Measurements from ENCODE around the gene RASD2.

RASD2 gene

GRCh38 chr22:35553341-35553740 lies 12.7 kb downstream of the RASD2 start:
- Histone ChIP-seq H3K27me3 (ENCODE audit: control insufficient read depth, insufficient read depth, low read length) (no peaks in the 10 kb centered on the region), H3K9me3 (ENCODE audit: control insufficient read depth, insufficient read depth, low read depth, low read length) (no peaks in the 10 kb centered on the region), H3K27ac (ENCODE audit: low read depth, low read length) (no peak overlapping the region), H3K36me3 (ENCODE audit: control insufficient read depth, insufficient read depth, low read length) (no peaks in the 10 kb centered on the region), H3K4me3 (ENCODE audit: low read depth, low read length) (no peak overlapping the region), H3K9ac (ENCODE audit: low read length) (no peak overlapping the region), H3K4me1 (ENCODE audit: control insufficient read depth, insufficient read depth, low read length) (peaks cover 26% of the 10 kb centered on the region)

- Histone ChIP-seq H3K9me3 (ENCODE audit: control insufficient read depth, insufficient read depth, low read depth, low read length) (no peaks in the 10 kb centered on the region; the same call in 1 of the 2 replicates), H3K4me1 (ENCODE audit: control insufficient read depth, insufficient read depth, low read length) (peaks cover 17% of the 10 kb centered on the region), H3K27ac (ENCODE audit: low read depth, low read length) (no peak overlapping the region), H3K9ac (ENCODE audit: low read length) (no peak overlapping the region), H3K4me3 (ENCODE audit: low read depth, low read length) (no peak overlapping the region), H3K27me3 (ENCODE audit: control insufficient read depth, insufficient read depth, low read length) (no peaks in the 10 kb centered on the region), H3K36me3 (ENCODE audit: control insufficient read depth, insufficient read depth, low read length) (no peaks in the 10 kb centered on the region)
Observed at GRCh38 chr22:35554297-35554845, 13.7 kb downstream of the RASD2 start.

- H3K4me3 ChIP-seq (ENCODE audit: low read depth, low read length) = no peak overlapping the region
- H3K36me3 ChIP-seq (ENCODE audit: control insufficient read depth, insufficient read depth, low read length) = no peaks in the 10 kb centered on the region
- no peak overlapping the region for H3K27ac ChIP-seq (ENCODE audit: low read depth, low read length)
- peaks cover 17% of the 10 kb centered on the region for H3K4me1 ChIP-seq (ENCODE audit: control insufficient read depth, insufficient read depth, low read length)
- no peaks in the 10 kb centered on the region; the same call in 1 of the 2 replicates for H3K9me3 ChIP-seq (ENCODE audit: control insufficient read depth, insufficient read depth, low read depth, low read length)
- no peaks in the 10 kb centered on the region for H3K27me3 ChIP-seq (ENCODE audit: control insufficient read depth, insufficient read depth, low read length)
- H3K9ac ChIP-seq (ENCODE audit: low read length) = no peak overlapping the region
Observed at GRCh38 chr22:35555483-35555890, 14.9 kb downstream of the RASD2 start.

- no peaks in the 10 kb centered on the region; the same call in 1 of the 2 replicates for H3K9me3 ChIP-seq (ENCODE audit: control insufficient read depth, insufficient read depth, low read depth, low read length)
- no peak overlapping the region for H3K9ac ChIP-seq (ENCODE audit: low read length)
- no peaks in the 10 kb centered on the region for H3K36me3 ChIP-seq (ENCODE audit: control insufficient read depth, insufficient read depth, low read length)
- H3K4me1 ChIP-seq (ENCODE audit: control insufficient read depth, insufficient read depth, low read length) = peaks cover 17% of the 10 kb centered on the region
- H3K4me3 ChIP-seq (ENCODE audit: low read depth, low read length) = no peak overlapping the region
- no peak overlapping the region for H3K27ac ChIP-seq (ENCODE audit: low read depth, low read length)
- H3K27me3 ChIP-seq (ENCODE audit: control insufficient read depth, insufficient read depth, low read length) = no peaks in the 10 kb centered on the region
Observed at GRCh38 chr22:35555946-35556547, 15.4 kb downstream of the RASD2 start.

- Histone ChIP-seq H3K36me3 (ENCODE audit: control insufficient read depth, insufficient read depth, low read length) (no peaks in the 10 kb centered on the region), H3K9ac (ENCODE audit: low read length) (no peak overlapping the region), H3K9me3 (ENCODE audit: control insufficient read depth, insufficient read depth, low read depth, low read length) (no peaks in the 10 kb centered on the region; the same call in 1 of the 2 replicates), H3K4me1 (ENCODE audit: control insufficient read depth, insufficient read depth, low read length) (peaks cover 21% of the 10 kb centered on the region), H3K4me3 (ENCODE audit: low read depth, low read length) (no peak overlapping the region), H3K27ac (ENCODE audit: low read depth, low read length) (no peak overlapping the region), H3K27me3 (ENCODE audit: control insufficient read depth, insufficient read depth, low read length) (no peaks in the 10 kb centered on the region)
Observed at GRCh38 chr22:35556666-35557065, 16.0 kb downstream of the RASD2 start.

- no peaks in the 10 kb centered on the region for H3K36me3 ChIP-seq (ENCODE audit: control insufficient read depth, insufficient read depth, low read length)
- no peak overlapping the region for H3K4me3 ChIP-seq (ENCODE audit: low read depth, low read length)
- H3K9ac ChIP-seq (ENCODE audit: low read length) = no peak overlapping the region
- no peak overlapping the region for H3K27ac ChIP-seq (ENCODE audit: low read depth, low read length)
- H3K9me3 ChIP-seq (ENCODE audit: control insufficient read depth, insufficient read depth, low read depth, low read length) = no peaks in the 10 kb centered on the region; the same call in 1 of the 2 replicates
- peaks cover 19% of the 10 kb centered on the region for H3K4me1 ChIP-seq (ENCODE audit: control insufficient read depth, insufficient read depth, low read length)
- no peaks in the 10 kb centered on the region for H3K27me3 ChIP-seq (ENCODE audit: control insufficient read depth, insufficient read depth, low read length)
Observed at GRCh38 chr22:35558031-35558430, 17.4 kb downstream of the RASD2 start.

GRCh38 chr22:35558719-35559118 lies 18.1 kb downstream of the RASD2 start:
- no peak overlapping the region for H3K9ac ChIP-seq (ENCODE audit: low read length)
- no peaks in the 10 kb centered on the region for H3K36me3 ChIP-seq (ENCODE audit: control insufficient read depth, insufficient read depth, low read length)
- H3K4me3 ChIP-seq (ENCODE audit: low read depth, low read length) = no peak overlapping the region
- H3K9me3 ChIP-seq (ENCODE audit: control insufficient read depth, insufficient read depth, low read depth, low read length) = no peaks in the 10 kb centered on the region; the same call in 1 of the 2 replicates
- no peak overlapping the region for H3K27ac ChIP-seq (ENCODE audit: low read depth, low read length)
- peaks cover 25% of the 10 kb centered on the region for H3K4me1 ChIP-seq (ENCODE audit: control insufficient read depth, insufficient read depth, low read length)
- no peaks in the 10 kb centered on the region for H3K27me3 ChIP-seq (ENCODE audit: control insufficient read depth, insufficient read depth, low read length)

GRCh38 chr22:35559354-35560005 lies 18.8 kb downstream of the RASD2 start:
- H3K36me3 ChIP-seq (ENCODE audit: control insufficient read depth, insufficient read depth, low read length) = no peaks in the 10 kb centered on the region
- H3K4me3 ChIP-seq (ENCODE audit: low read depth, low read length) = no peak overlapping the region
- no peak overlapping the region for H3K27ac ChIP-seq (ENCODE audit: low read depth, low read length)
- no peak overlapping the region for H3K9ac ChIP-seq (ENCODE audit: low read length)
- H3K9me3 ChIP-seq (ENCODE audit: control insufficient read depth, insufficient read depth, low read depth, low read length) = no peaks in the 10 kb centered on the region; the same call in 1 of the 2 replicates
- peaks cover 25% of the 10 kb centered on the region for H3K4me1 ChIP-seq (ENCODE audit: control insufficient read depth, insufficient read depth, low read length)
- no peaks in the 10 kb centered on the region for H3K27me3 ChIP-seq (ENCODE audit: control insufficient read depth, insufficient read depth, low read length)

- H3K4me1 ChIP-seq (ENCODE audit: control insufficient read depth, insufficient read depth, low read length) = peaks cover 25% of the 10 kb centered on the region
- no peaks in the 10 kb centered on the region for H3K27me3 ChIP-seq (ENCODE audit: control insufficient read depth, insufficient read depth, low read length)
- H3K9ac ChIP-seq (ENCODE audit: low read length) = no peak overlapping the region
- no peaks in the 10 kb centered on the region; the same call in 1 of the 2 replicates for H3K9me3 ChIP-seq (ENCODE audit: control insufficient read depth, insufficient read depth, low read depth, low read length)
- H3K27ac ChIP-seq (ENCODE audit: low read depth, low read length) = no peak overlapping the region
- H3K36me3 ChIP-seq (ENCODE audit: control insufficient read depth, insufficient read depth, low read length) = no peaks in the 10 kb centered on the region
- H3K4me3 ChIP-seq (ENCODE audit: low read depth, low read length) = no peak overlapping the region
Observed at GRCh38 chr22:35560366-35560765, 19.7 kb downstream of the RASD2 start.

- Histone ChIP-seq H3K4me1 (ENCODE audit: control insufficient read depth, insufficient read depth, low read length) (peaks cover 22% of the 10 kb centered on the region), H3K27ac (ENCODE audit: low read depth, low read length) (no peak overlapping the region), H3K9ac (ENCODE audit: low read length) (no peak overlapping the region), H3K27me3 (ENCODE audit: control insufficient read depth, insufficient read depth, low read length) (no peaks in the 10 kb centered on the region), H3K4me3 (ENCODE audit: low read depth, low read length) (no peak overlapping the region), H3K36me3 (ENCODE audit: control insufficient read depth, insufficient read depth, low read length) (no peaks in the 10 kb centered on the region), H3K9me3 (ENCODE audit: control insufficient read depth, insufficient read depth, low read depth, low read length) (no peaks in the 10 kb centered on the region; the same call in 1 of the 2 replicates)
Observed at GRCh38 chr22:35560824-35561223, 20.2 kb downstream of the RASD2 start.

Data from HUES6 (cell line).